OCI-LY3 (cell line): ENCODE measurements around the gene ACOT9.

ENCODE experiments used
- CTCF ChIP-seq: fragments of 200-600, 300-600 bp; sonication (generic); IDR thresholded peaks from 2 replicates; pipeline ENCODE4 v1.5.1; 2014; ENCODE audit warnings: antibody characterized with exemption, low read length, low read depth
- EZH2phosphoT487 ChIP-seq: fragments of 200-600 bp; shearing (Covaris generic); IDR thresholded peaks from 2 replicates; pipeline ENCODE4 v1.6.1; 2018; ENCODE audit warnings: antibody characterized with exemption, mixed run types, low read depth

- TF ChIP-seq CTCF (no peak), EZH2phosphoT487 (no peak)
These were observed 11.1 kb downstream of the ACOT9 start for GRCh38 chrX:23731951-23732350.
